GM19438 (cell line): ENCODE measurements around the gene IL13RA1.
"Not testable (repeated sequence)": the region's sequence is repeated elsewhere in the genome, so short reads cannot be mapped to it uniquely, and the experiment has no call there.

Experiments
- ATAC-seq: cut with Tn5 transposase; IDR thresholded peaks from one replicate; pipeline ENCODE4 v1.9.1; 2021; ENCODE audit warnings: low read depth; ENCODE audit not compliant: unreplicated experiment

IL13RA1 gene

GRCh38 chrX:118726887-118727685 is at the start of gene IL13RA1:
TSS of gene IL13RA1 (plus strand) at chrX:118727606. CDS start at chrX:118727639, 33 bp downstream.
- peak; percentile 79 for ATAC-seq

- no peak for ATAC-seq
Observed at GRCh38 chrX:118679290-118679689, 48.1 kb upstream of the IL13RA1 start.

GRCh38 chrX:118682258-118683014 is 45.0 kb upstream of the IL13RA1 start:
- ATAC-seq, result no peak

- no peak for ATAC-seq
Observed at GRCh38 chrX:118685393-118685792, 42.0 kb upstream of the IL13RA1 start.

- no peak for ATAC-seq
Observed at GRCh38 chrX:118688935-118689334, 38.5 kb upstream of the IL13RA1 start.

- no peak for ATAC-seq
Observed at GRCh38 chrX:118693843-118694242, 33.6 kb upstream of the IL13RA1 start.

GRCh38 chrX:118694638-118695037 is 32.8 kb upstream of the IL13RA1 start:
- no peak for ATAC-seq

- no peak for ATAC-seq
Observed at GRCh38 chrX:118698516-118699170, 28.8 kb upstream of the IL13RA1 start.

GRCh38 chrX:118702741-118703140 is 24.7 kb upstream of the IL13RA1 start:
- no peak for ATAC-seq

- no peak for ATAC-seq
Observed at GRCh38 chrX:118706681-118707080, 20.7 kb upstream of the IL13RA1 start.

- ATAC-seq, result no peak
Observed at GRCh38 chrX:118714521-118714920, 12.9 kb upstream of the IL13RA1 start.

- ATAC-seq, result not testable (repeated sequence)
Observed at GRCh38 chrX:118715917-118716316, 11.5 kb upstream of the IL13RA1 start.

- not testable (repeated sequence) for ATAC-seq
Observed at GRCh38 chrX:118716833-118717232, 10.6 kb upstream of the IL13RA1 start.

GRCh38 chrX:118717678-118718391 is 9.6 kb upstream of the IL13RA1 start:
- no peak for ATAC-seq

GRCh38 chrX:118718737-118719136 is 8.7 kb upstream of the IL13RA1 start:
- no peak for ATAC-seq

- ATAC-seq, result no peak
Observed at GRCh38 chrX:118720058-118720707, 7.2 kb upstream of the IL13RA1 start.

- ATAC-seq, result no peak
Observed at GRCh38 chrX:118723376-118723775, 4.0 kb upstream of the IL13RA1 start.

- ATAC-seq, result no peak
Observed at GRCh38 chrX:118724365-118724764, 3.0 kb upstream of the IL13RA1 start.

- no peak for ATAC-seq
Observed at GRCh38 chrX:118724775-118725174, 2.6 kb upstream of the IL13RA1 start.

GRCh38 chrX:118726396-118726795 is 1.0 kb upstream of the IL13RA1 start:
- ATAC-seq, result no peak
